ENCODE data around the gene KCNJ4. TPM values are rescaled to one million over a fixed set of nuclear protein-coding genes. Genes with fewer than 3 reads are reported as not detected.

Gene KCNJ4
- polyA plus RNA-seq, 1 donor (not counting 4 experiments of a cell fraction or from before 2014, with no cell fraction given) = not detected

- no peak overlapping the region for H3K4me3 ChIP-seq (ENCODE audit: control insufficient read depth in 2 of 3, extremely low read depth in 1 of 3, insufficient read depth in 2 of 3, low read depth in 1 of 3, low read length in 3 of 3)
- H3K79me2 ChIP-seq (ENCODE audit: control insufficient read depth, insufficient read depth, low read length) = peaks cover 86% of the 10 kb centered on the region
- FAIRE-seq (no peak), DNase-seq (ENCODE audit: low read depth, low spot score) (no peak)
- no peaks in the 10 kb centered on the region for H3K9me3 ChIP-seq (ENCODE audit: control insufficient read depth, low read depth, low read length)
- peaks cover 3% of the 10 kb centered on the region for H3K9me1 ChIP-seq (ENCODE audit: control insufficient read depth, extremely low read depth, insufficient read depth, low read length)
- dilution Hi-C loops (cut with MboI; ENCODE audit: extremely low pct_ligation_motif_present, low sequenced_read_pairs) = no loop called here
- peaks cover 21% of the 10 kb centered on the region for H3K4me1 ChIP-seq (ENCODE audit: control insufficient read depth, extremely low read depth, insufficient read depth, low read length)
- peaks cover 18 to 46% of the 10 kb centered on the region in 2 experiments for H3K36me3 ChIP-seq (ENCODE audit: control insufficient read depth in 2 of 2, extremely low read depth in 1 of 2, insufficient read depth in 2 of 2, low read length in 2 of 2)
- H3K9ac ChIP-seq (ENCODE audit: control insufficient read depth, extremely low read depth, insufficient read depth, low read length) = no peak overlapping the region
- no peak overlapping the region for H3K27ac ChIP-seq (ENCODE audit: control insufficient read depth, insufficient read depth, low read length)
- peaks cover 33% of the 10 kb centered on the region for H4K20me1 ChIP-seq (ENCODE audit: control insufficient read depth, extremely low read depth, insufficient read depth, low read length)
- no peak overlapping the region for H2AFZ ChIP-seq (ENCODE audit: control insufficient read depth, low read length)
- no peaks in the 10 kb centered on the region for H3K27me3 ChIP-seq (ENCODE audit: control insufficient read depth, extremely low read depth, insufficient read depth, low read length)
- peak overlapping the region; percentile 98 for H3K4me2 ChIP-seq (ENCODE audit: control insufficient read depth, extremely low read depth, insufficient read depth, low read depth, low read length)
- TF ChIP-seq EZH2 (IDR thresholded peaks at IDR 0.05; ENCODE audit: low read length) = no peak
- TF ChIP-seq, protein P1, sequence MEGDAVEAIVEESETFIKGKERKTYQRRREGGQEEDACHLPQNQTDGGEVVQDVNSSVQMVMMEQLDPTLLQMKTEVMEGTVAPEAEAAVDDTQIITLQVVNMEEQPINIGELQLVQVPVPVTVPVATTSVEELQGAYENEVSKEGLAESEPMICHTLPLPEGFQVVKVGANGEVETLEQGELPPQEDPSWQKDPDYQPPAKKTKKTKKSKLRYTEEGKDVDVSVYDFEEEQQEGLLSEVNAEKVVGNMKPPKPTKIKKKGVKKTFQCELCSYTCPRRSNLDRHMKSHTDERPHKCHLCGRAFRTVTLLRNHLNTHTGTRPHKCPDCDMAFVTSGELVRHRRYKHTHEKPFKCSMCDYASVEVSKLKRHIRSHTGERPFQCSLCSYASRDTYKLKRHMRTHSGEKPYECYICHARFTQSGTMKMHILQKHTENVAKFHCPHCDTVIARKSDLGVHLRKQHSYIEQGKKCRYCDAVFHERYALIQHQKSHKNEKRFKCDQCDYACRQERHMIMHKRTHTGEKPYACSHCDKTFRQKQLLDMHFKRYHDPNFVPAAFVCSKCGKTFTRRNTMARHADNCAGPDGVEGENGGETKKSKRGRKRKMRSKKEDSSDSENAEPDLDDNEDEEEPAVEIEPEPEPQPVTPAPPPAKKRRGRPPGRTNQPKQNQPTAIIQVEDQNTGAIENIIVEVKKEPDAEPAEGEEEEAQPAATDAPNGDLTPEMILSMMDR (optimal IDR thresholded peaks at IDR 0.05 in 1 of 3, IDR thresholded peaks at IDR 0.05 in 1 of 3, conservative IDR thresholded peaks at IDR 0.05 in 1 of 3; ENCODE audit: extremely low read depth in 1 of 3, insufficient read depth in 2 of 3, low read length in 3 of 3) = no peak
Observed at GRCh38 chr22:38501797-38502672, 47.0 kb upstream of the KCNJ4 start.

DNA sequence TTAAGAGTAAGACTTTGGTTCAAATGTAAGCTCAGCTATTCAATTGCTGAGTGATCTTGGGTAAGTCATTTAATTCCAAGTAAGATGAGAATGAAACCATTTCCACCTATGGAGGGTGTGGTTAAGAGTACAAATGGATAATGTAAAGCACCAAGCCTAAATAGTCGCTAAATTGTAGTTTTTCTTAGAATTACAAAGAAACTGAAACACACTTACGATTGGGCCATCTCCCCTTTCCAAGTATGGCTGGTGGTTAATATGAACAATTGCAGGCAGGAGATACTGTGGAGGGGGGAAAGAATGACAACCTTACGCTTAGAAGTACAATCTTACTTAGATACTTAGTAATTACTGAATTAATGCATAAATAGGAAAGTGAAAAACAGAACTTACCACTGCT is 42.9 kb upstream of the KCNJ4 start:
- H3K9me1 ChIP-seq (ENCODE audit: control insufficient read depth, extremely low read depth, insufficient read depth, low read length) = peaks cover 3% of the 10 kb centered on the region
- no peak overlapping the region for H3K4me2 ChIP-seq (ENCODE audit: control insufficient read depth, extremely low read depth, insufficient read depth, low read depth, low read length)
- H3K27ac ChIP-seq (ENCODE audit: control insufficient read depth, insufficient read depth, low read length) = no peak overlapping the region
- H3K4me1 ChIP-seq (ENCODE audit: control insufficient read depth, extremely low read depth, insufficient read depth, low read length) = peaks cover 2% of the 10 kb centered on the region
- no peak for DNase-seq (ENCODE audit: low read depth, low spot score)
- H3K27me3 ChIP-seq (ENCODE audit: control insufficient read depth, extremely low read depth, insufficient read depth, low read length) = no peaks in the 10 kb centered on the region
- H3K36me3 ChIP-seq (ENCODE audit: control insufficient read depth in 2 of 2, extremely low read depth in 1 of 2, insufficient read depth in 2 of 2, low read length in 2 of 2) = peaks cover 40 to 59% of the 10 kb centered on the region in 2 experiments
- TF ChIP-seq EZH2 (IDR thresholded peaks at IDR 0.05; ENCODE audit: low read length) = no peak
- TF ChIP-seq, protein P1 (optimal IDR thresholded peaks at IDR 0.05 in 1 of 3, IDR thresholded peaks at IDR 0.05 in 1 of 3, conservative IDR thresholded peaks at IDR 0.05 in 1 of 3; ENCODE audit: extremely low read depth in 1 of 3, insufficient read depth in 2 of 3, low read length in 3 of 3) = no peak
- no peak for FAIRE-seq
- dilution Hi-C loops (cut with MboI; ENCODE audit: extremely low pct_ligation_motif_present, low sequenced_read_pairs) = no loop called here
- H3K4me3 ChIP-seq (ENCODE audit: control insufficient read depth in 2 of 3, extremely low read depth in 1 of 3, insufficient read depth in 2 of 3, low read depth in 1 of 3, low read length in 3 of 3) = no peak overlapping the region
- H3K79me2 ChIP-seq (ENCODE audit: control insufficient read depth, insufficient read depth, low read length) = peaks cover 84% of the 10 kb centered on the region
- no peak overlapping the region for H3K9ac ChIP-seq (ENCODE audit: control insufficient read depth, extremely low read depth, insufficient read depth, low read length)
- H3K9me3 ChIP-seq (ENCODE audit: control insufficient read depth, low read depth, low read length) = no peaks in the 10 kb centered on the region
- peaks cover 31% of the 10 kb centered on the region for H4K20me1 ChIP-seq (ENCODE audit: control insufficient read depth, extremely low read depth, insufficient read depth, low read length)
- no peak overlapping the region for H2AFZ ChIP-seq (ENCODE audit: control insufficient read depth, low read length)
